Measurements from ENCODE around the gene VPS26A. TPM values are rescaled to one million over a fixed set of nuclear protein-coding genes. Genes with fewer than 3 reads are reported as not detected.

The VPS26A gene
- total RNA-seq, 1 experiment from 2014 or later: 37.4 TPM

DNA sequence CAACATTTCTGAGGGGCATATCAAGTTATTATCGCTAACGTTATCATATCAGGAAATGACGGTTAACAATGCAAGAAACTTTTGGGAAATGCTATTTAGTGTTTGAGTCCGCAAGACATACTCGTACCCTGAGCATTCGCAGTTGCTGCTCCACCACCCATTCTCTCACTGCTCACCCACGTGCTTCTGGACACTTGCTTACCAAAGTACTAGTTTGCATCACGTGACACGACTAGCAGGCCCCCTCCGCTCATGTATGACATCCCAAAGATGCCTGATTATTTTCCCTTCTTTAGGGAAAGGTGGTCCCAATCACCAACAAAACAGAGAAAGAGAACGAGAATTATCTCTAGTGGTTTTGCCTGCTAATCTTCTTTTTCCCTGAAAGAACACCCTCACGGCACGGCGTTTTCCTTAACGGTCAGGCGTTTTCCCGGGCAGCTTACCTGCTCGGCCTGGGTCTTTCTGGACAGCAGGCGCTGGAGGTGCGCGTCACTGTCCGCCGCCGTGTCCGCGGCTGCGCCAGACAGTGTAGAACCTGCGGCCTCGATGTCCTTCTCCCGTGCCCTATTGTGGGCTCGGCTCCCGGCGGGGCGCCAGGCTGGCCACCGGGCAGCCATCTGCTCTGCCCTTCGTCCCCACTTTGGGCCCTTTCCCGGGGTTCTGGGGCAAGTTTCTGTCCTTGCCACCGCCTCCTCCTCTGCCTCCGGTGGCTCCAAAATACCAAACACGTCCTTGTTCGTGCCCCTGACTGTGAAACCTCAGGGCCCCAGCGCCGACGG lies 56.0 kb downstream of the VPS26A start, which contains the start of gene SUPV3L1 (continued):
- TF ChIP-seq, protein P1, sequence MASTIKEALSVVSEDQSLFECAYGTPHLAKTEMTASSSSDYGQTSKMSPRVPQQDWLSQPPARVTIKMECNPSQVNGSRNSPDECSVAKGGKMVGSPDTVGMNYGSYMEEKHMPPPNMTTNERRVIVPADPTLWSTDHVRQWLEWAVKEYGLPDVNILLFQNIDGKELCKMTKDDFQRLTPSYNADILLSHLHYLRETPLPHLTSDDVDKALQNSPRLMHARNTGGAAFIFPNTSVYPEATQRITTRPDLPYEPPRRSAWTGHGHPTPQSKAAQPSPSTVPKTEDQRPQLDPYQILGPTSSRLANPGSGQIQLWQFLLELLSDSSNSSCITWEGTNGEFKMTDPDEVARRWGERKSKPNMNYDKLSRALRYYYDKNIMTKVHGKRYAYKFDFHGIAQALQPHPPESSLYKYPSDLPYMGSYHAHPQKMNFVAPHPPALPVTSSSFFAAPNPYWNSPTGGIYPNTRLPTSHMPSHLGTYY (CRISPR knock-in tag; IDR thresholded peaks at IDR 0.05): no peak
- TF ChIP-seq FOXJ3 (CRISPR knock-in tag; IDR thresholded peaks at IDR 0.05; ENCODE audit: borderline replicate concordance) (no peak), NR3C1 (CRISPR knock-in tag; conservative IDR thresholded peaks at IDR 0.05; ENCODE audit: low read depth) (no peak), SMAD4 (CRISPR knock-in tag; IDR thresholded peaks at IDR 0.05) (no peak), ETV6 (CRISPR knock-in tag; IDR thresholded peaks at IDR 0.05) (peak; percentile 80), ZNF425 (CRISPR knock-in tag; conservative IDR thresholded peaks at IDR 0.05) (no peak), E2F4 (CRISPR knock-in tag; IDR thresholded peaks at IDR 0.05; ENCODE audit: borderline replicate concordance, low read depth) (no peak), MYBL2 (CRISPR knock-in tag; IDR thresholded peaks at IDR 0.05) (no peak), JUN (CRISPR knock-in tag; IDR thresholded peaks at IDR 0.05) (no peak), EMX1 (CRISPR knock-in tag; IDR thresholded peaks at IDR 0.05) (no peak), HMGA2 (CRISPR knock-in tag; IDR thresholded peaks at IDR 0.05) (no peak), ZNF219 (CRISPR knock-in tag; IDR thresholded peaks at IDR 0.05; ENCODE audit: borderline replicate concordance) (no peak), ZNF232 (CRISPR knock-in tag; IDR thresholded peaks at IDR 0.05) (no peak), ZBTB21 (CRISPR knock-in tag; IDR thresholded peaks at IDR 0.05; ENCODE audit: borderline replicate concordance) (no peak), ZNF423 (CRISPR knock-in tag; IDR thresholded peaks at IDR 0.05) (no peak), JAZF1 (CRISPR knock-in tag; IDR thresholded peaks at IDR 0.05) (no peak), IRF2 (CRISPR knock-in tag; IDR thresholded peaks at IDR 0.05; ENCODE audit: borderline replicate concordance, low read depth) (no peak), TEAD4 (CRISPR knock-in tag; IDR thresholded peaks at IDR 0.05) (no peak), MLX (CRISPR knock-in tag; IDR thresholded peaks at IDR 0.05) (no peak), NR2C2 (CRISPR knock-in tag; IDR thresholded peaks at IDR 0.05) (no peak)
- TF ChIP-seq, protein P2, sequence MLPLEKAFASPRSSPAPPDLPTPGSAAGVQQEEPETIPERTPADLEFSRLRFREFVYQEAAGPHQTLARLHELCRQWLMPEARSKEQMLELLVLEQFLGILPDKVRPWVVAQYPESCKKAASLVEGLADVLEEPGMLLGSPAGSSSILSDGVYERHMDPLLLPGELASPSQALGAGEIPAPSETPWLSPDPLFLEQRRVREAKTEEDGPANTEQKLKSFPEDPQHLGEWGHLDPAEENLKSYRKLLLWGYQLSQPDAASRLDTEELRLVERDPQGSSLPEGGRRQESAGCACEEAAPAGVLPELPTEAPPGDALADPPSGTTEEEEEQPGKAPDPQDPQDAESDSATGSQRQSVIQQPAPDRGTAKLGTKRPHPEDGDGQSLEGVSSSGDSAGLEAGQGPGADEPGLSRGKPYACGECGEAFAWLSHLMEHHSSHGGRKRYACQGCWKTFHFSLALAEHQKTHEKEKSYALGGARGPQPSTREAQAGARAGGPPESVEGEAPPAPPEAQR (CRISPR knock-in tag; IDR thresholded peaks at IDR 0.05): no peak
- TF ChIP-seq, protein P3, sequence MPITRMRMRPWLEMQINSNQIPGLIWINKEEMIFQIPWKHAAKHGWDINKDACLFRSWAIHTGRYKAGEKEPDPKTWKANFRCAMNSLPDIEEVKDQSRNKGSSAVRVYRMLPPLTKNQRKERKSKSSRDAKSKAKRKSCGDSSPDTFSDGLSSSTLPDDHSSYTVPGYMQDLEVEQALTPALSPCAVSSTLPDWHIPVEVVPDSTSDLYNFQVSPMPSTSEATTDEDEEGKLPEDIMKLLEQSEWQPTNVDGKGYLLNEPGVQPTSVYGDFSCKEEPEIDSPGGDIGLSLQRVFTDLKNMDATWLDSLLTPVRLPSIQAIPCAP (CRISPR knock-in tag; IDR thresholded peaks at IDR 0.05): no peak
- TF ChIP-seq, protein P4, sequence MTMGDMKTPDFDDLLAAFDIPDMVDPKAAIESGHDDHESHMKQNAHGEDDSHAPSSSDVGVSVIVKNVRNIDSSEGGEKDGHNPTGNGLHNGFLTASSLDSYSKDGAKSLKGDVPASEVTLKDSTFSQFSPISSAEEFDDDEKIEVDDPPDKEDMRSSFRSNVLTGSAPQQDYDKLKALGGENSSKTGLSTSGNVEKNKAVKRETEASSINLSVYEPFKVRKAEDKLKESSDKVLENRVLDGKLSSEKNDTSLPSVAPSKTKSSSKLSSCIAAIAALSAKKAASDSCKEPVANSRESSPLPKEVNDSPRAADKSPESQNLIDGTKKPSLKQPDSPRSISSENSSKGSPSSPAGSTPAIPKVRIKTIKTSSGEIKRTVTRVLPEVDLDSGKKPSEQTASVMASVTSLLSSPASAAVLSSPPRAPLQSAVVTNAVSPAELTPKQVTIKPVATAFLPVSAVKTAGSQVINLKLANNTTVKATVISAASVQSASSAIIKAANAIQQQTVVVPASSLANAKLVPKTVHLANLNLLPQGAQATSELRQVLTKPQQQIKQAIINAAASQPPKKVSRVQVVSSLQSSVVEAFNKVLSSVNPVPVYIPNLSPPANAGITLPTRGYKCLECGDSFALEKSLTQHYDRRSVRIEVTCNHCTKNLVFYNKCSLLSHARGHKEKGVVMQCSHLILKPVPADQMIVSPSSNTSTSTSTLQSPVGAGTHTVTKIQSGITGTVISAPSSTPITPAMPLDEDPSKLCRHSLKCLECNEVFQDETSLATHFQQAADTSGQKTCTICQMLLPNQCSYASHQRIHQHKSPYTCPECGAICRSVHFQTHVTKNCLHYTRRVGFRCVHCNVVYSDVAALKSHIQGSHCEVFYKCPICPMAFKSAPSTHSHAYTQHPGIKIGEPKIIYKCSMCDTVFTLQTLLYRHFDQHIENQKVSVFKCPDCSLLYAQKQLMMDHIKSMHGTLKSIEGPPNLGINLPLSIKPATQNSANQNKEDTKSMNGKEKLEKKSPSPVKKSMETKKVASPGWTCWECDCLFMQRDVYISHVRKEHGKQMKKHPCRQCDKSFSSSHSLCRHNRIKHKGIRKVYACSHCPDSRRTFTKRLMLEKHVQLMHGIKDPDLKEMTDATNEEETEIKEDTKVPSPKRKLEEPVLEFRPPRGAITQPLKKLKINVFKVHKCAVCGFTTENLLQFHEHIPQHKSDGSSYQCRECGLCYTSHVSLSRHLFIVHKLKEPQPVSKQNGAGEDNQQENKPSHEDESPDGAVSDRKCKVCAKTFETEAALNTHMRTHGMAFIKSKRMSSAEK (CRISPR knock-in tag; IDR thresholded peaks at IDR 0.05; ENCODE audit: borderline replicate concordance): no peak; the same call in 1 of the 2 replicates
- TF ChIP-seq, protein P5, sequence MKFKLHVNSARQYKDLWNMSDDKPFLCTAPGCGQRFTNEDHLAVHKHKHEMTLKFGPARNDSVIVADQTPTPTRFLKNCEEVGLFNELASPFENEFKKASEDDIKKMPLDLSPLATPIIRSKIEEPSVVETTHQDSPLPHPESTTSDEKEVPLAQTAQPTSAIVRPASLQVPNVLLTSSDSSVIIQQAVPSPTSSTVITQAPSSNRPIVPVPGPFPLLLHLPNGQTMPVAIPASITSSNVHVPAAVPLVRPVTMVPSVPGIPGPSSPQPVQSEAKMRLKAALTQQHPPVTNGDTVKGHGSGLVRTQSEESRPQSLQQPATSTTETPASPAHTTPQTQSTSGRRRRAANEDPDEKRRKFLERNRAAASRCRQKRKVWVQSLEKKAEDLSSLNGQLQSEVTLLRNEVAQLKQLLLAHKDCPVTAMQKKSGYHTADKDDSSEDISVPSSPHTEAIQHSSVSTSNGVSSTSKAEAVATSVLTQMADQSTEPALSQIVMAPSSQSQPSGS (CRISPR knock-in tag; IDR thresholded peaks at IDR 0.05; ENCODE audit: borderline replicate concordance, low read depth): no peak
- TF ChIP-seq, protein P6, sequence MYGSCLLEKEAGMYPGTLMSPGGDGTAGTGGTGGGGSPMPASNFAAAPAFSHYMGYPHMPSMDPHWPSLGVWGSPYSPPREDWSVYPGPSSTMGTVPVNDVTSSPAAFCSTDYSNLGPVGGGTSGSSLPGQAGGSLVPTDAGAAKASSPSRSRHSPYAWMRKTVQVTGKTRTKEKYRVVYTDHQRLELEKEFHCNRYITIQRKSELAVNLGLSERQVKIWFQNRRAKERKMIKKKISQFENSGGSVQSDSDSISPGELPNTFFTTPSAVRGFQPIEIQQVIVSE (CRISPR knock-in tag; IDR thresholded peaks at IDR 0.05; ENCODE audit: borderline replicate concordance): no peak
